A549 (cell line): ENCODE data around the gene GNL1. TPM values are rescaled to one million over a fixed set of nuclear protein-coding genes. Genes with fewer than 3 reads are reported as not detected.

Experiments used
- ATAC-seq, 2 experiments: fragments of 200-7000 bp in 1 of 2; fragments of >200 bp in 1 of 2; cut with Nextera tagmentation in 1 of 2; cut with Tn5 transposase in 1 of 2; 3 replicates each; pipeline versions ENCODE4 v1.8.0 to v1.9.1; 2018 to 2020; ENCODE audit warnings: mild to moderate bottlenecking in 1 of 2, moderate library complexity in 1 of 2
- CTCF ChIA-PET: fragments of 300-600 bp; sonication (Branson Sonifier 250); formaldehyde crosslinking; extraction: SDS; loops from one replicate; lab custom pipeline; 2021; ENCODE audit warnings: antibody characterized with exemption, inconsistent platforms; lab: Yijun Ruan, JAX
- POLR2A ChIA-PET: fragments of 350-600 bp; formaldehyde crosslinking; extraction: SDS; loops from one replicate; lab custom pipeline; 2021; ENCODE audit warnings: antibody characterized with exemption, inconsistent platforms; lab: Yijun Ruan, JAX
- DNase-seq, 2 experiments: peaks; one replicate each; pipeline versions ENCODE4 v3.0.0 to v3.0.0-alpha.2; 2011 to 2016; ENCODE audit warnings: low read depth in 1 of 2, low spot score in 1 of 2
- FAIRE-seq: peaks from 2 replicates; lab custom pipeline; 2011; peaks lifted over from hg19 to GRCh38; lab: Jason Lieb, UNC
- H3K27ac ChIP-seq, 2 experiments: fragments of >200 bp; sonication (Bioruptor Twin); formaldehyde crosslinking; 3 replicates each; pipeline ENCODE4 v1.5.1; 2016 to 2017
- H3K4me1 ChIP-seq: fragments of >200 bp; sonication (Bioruptor Twin); formaldehyde crosslinking; 3 replicates; pipeline ENCODE4 v1.6.1; 2016
- H3K4me2 ChIP-seq: fragments of >200 bp; sonication (Bioruptor Twin); formaldehyde crosslinking; 3 replicates; pipeline ENCODE4 v1.6.1; 2016
- H3K4me3 ChIP-seq: fragments of >200 bp; sonication (Bioruptor Twin); formaldehyde crosslinking; 3 replicates; pipeline ENCODE4 v1.5.1; 2016
- H3K9me3 ChIP-seq: fragments of >200 bp; sonication (Bioruptor Twin); formaldehyde crosslinking; 3 replicates; pipeline ENCODE4 v1.6.1; 2016
- BCL3 ChIP-seq: fragments of >200 bp; sonication (Bioruptor Twin); formaldehyde crosslinking; IDR thresholded peaks from 3 replicates; pipeline ENCODE4 v1.6.1; 2016
- BHLHE40 ChIP-seq: IDR thresholded peaks from 2 replicates; pipeline ENCODE4 v1.6.1; 2012; ENCODE audit warnings: low read depth, low read length, inconsistent platforms
- CHD2 ChIP-seq: fragments of 150-350 bp; IDR thresholded peaks from 2 replicates; pipeline ENCODE4 v1.6.1; 2014; ENCODE audit warnings: low read length; ENCODE audit not compliant: partially characterized antibody
- E2F6 ChIP-seq: IDR thresholded peaks from 2 replicates; pipeline ENCODE4 v1.6.1; 2012; ENCODE audit warnings: low read depth, borderline replicate concordance
- ESRRA ChIP-seq: fragments of 150-350 bp; IDR thresholded peaks from 2 replicates; pipeline ENCODE4 v1.6.1; 2014; ENCODE audit warnings: mild to moderate bottlenecking, low read length, borderline replicate concordance
- JUN ChIP-seq, 2 experiments: fragments of >200 bp; sonication (Bioruptor Twin); formaldehyde crosslinking; IDR thresholded peaks; 2 replicates in 1 of 2; 3 replicates in 1 of 2; pipeline ENCODE4 v1.6.1; 2016 to 2017
- PHF8 ChIP-seq: fragments of 200-600 bp; sonication (generic); IDR thresholded peaks from 2 replicates; pipeline ENCODE4 v1.6.1; 2016; ENCODE audit warnings: low read depth, mild to moderate bottlenecking, antibody characterized with exemption, moderate library complexity, borderline replicate concordance
- USF2 ChIP-seq: fragments of 450-650 bp; IDR thresholded peaks from 2 replicates; pipeline ENCODE4 v1.6.1; 2014; ENCODE audit warnings: antibody characterized with exemption
- WGBS: methylation state at CpG from one replicate; pipeline ENCODE4 v1.1.6; 2017; ENCODE audit errors: missing lambda C conversion rate; 5-methylcytosine and 5-hydroxymethylcytosine counted together
- polyA plus RNA-seq, 4 experiments: library from polyadenylated mRNA; depleted of rRNA in 3 of 4; stranded (reverse); fragments of >200 nt; fragmentation: RNase III in 1 of 4; extraction: RNeasy Plus Mini Kit Qiagen cat#74134 plus additional on column Dnase treatment in 1 of 4; gene quantifications; 2 replicates in 3 of 4; 3 replicates in 1 of 4; pipeline ENCODE4 v1.2.3, GENCODE V29; 2011 to 2017
- TF ChIP-seq, protein P1 (sequence below): fragments of 200-600 bp; sonication (generic); IDR thresholded peaks from 2 replicates; pipeline ENCODE4 v1.6.1; 2016; ENCODE audit warnings: antibody characterized with exemption, mild to moderate bottlenecking, moderate library complexity
- TF ChIP-seq, protein P2 (sequence below): IDR thresholded peaks from 2 replicates; pipeline ENCODE4 v1.6.1; 2012
- TF ChIP-seq, protein P3 (sequence below): fragments of 250-450 bp; sonication (Bioruptor Pico); IDR thresholded peaks from 2 replicates; pipeline ENCODE4 v1.5.0; 2020; ENCODE audit warnings: low read depth, mild to moderate bottlenecking, moderate library complexity
- TF ChIP-seq, protein P4 (sequence below): fragments of 250-450 bp; sonication (Bioruptor Pico); IDR thresholded peaks from 2 replicates; pipeline ENCODE4 v1.5.0; 2021; ENCODE audit warnings: mild to moderate bottlenecking, moderate library complexity, borderline replicate concordance

GNL1 gene
- polyA plus RNA-seq, 2 of the 4 experiments (the other 2 are of a cell fraction): 18.5 to 27.2 TPM

- TF ChIP-seq, protein P1, sequence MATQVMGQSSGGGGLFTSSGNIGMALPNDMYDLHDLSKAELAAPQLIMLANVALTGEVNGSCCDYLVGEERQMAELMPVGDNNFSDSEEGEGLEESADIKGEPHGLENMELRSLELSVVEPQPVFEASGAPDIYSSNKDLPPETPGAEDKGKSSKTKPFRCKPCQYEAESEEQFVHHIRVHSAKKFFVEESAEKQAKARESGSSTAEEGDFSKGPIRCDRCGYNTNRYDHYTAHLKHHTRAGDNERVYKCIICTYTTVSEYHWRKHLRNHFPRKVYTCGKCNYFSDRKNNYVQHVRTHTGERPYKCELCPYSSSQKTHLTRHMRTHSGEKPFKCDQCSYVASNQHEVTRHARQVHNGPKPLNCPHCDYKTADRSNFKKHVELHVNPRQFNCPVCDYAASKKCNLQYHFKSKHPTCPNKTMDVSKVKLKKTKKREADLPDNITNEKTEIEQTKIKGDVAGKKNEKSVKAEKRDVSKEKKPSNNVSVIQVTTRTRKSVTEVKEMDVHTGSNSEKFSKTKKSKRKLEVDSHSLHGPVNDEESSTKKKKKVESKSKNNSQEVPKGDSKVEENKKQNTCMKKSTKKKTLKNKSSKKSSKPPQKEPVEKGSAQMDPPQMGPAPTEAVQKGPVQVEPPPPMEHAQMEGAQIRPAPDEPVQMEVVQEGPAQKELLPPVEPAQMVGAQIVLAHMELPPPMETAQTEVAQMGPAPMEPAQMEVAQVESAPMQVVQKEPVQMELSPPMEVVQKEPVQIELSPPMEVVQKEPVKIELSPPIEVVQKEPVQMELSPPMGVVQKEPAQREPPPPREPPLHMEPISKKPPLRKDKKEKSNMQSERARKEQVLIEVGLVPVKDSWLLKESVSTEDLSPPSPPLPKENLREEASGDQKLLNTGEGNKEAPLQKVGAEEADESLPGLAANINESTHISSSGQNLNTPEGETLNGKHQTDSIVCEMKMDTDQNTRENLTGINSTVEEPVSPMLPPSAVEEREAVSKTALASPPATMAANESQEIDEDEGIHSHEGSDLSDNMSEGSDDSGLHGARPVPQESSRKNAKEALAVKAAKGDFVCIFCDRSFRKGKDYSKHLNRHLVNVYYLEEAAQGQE: no peak
- TF ChIP-seq, protein P2, sequence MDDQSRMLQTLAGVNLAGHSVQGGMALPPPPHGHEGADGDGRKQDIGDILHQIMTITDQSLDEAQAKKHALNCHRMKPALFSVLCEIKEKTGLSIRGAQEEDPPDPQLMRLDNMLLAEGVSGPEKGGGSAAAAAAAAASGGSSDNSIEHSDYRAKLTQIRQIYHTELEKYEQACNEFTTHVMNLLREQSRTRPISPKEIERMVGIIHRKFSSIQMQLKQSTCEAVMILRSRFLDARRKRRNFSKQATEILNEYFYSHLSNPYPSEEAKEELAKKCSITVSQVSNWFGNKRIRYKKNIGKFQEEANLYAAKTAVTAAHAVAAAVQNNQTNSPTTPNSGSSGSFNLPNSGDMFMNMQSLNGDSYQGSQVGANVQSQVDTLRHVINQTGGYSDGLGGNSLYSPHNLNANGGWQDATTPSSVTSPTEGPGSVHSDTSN: no peak
- no peak for TF ChIP-seq ESRRA
- peak; percentile 69; the same call in 2 of the 3 replicates for TF ChIP-seq BCL3
- peak; percentile 38 to 79; a peak in 3 of 5 replicates for TF ChIP-seq JUN (IDR thresholded peaks at IDR 0.05)
- TF ChIP-seq, protein P3, sequence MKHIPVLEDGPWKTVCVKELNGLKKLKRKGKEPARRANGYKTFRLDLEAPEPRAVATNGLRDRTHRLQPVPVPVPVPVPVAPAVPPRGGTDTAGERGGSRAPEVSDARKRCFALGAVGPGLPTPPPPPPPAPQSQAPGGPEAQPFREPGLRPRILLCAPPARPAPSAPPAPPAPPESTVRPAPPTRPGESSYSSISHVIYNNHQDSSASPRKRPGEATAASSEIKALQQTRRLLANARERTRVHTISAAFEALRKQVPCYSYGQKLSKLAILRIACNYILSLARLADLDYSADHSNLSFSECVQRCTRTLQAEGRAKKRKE (CRISPR knock-in tag): peak; percentile 37; the same call in 1 of the 2 replicates
- peak; percentile 22; the same call in 1 of the 2 replicates for TF ChIP-seq USF2
- no peak for TF ChIP-seq BHLHE40
- TF ChIP-seq E2F6: peak; percentile 95
- TF ChIP-seq, protein P4, sequence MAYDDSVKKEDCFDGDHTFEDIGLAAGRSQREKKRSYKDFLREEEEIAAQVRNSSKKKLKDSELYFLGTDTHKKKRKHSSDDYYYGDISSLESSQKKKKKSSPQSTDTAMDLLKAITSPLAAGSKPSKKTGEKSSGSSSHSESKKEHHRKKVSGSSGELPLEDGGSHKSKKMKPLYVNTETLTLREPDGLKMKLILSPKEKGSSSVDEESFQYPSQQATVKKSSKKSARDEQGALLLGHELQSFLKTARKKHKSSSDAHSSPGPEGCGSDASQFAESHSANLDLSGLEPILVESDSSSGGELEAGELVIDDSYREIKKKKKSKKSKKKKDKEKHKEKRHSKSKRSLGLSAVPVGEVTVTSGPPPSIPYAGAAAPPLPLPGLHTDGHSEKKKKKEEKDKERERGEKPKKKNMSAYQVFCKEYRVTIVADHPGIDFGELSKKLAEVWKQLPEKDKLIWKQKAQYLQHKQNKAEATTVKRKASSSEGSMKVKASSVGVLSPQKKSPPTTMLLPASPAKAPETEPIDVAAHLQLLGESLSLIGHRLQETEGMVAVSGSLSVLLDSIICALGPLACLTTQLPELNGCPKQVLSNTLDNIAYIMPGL (CRISPR knock-in tag): 0 out of 2 replicates have a peak, but pooled peaks have one; percentile 39
- TF ChIP-seq PHF8: peak; percentile 71; the same call in 1 of the 2 replicates
These were observed 805 bp upstream of the GNL1 start, which contains the start of gene PRR3 (continued) for GRCh38 chr6:30556906-30557682.

GRCh38 chr6:30555816-30556065 lies 548 bp downstream of the GNL1 start:
- ChIA-PET CTCF (interaction anchor here (9.4 kb wide), 1 partner anchor 13 kb away, joined by 103 read pairs; no protein-coding TSS in a partner anchor), POLR2A (no interaction called here)
- 0% methylated on average over 5 of the region's 15 CpGs for WGBS
- DNase-seq (no peak), ATAC-seq (no peak; a peak in 1 of 6 replicates), FAIRE-seq (no peak)
- H3K4me1 ChIP-seq: peaks cover 13% of the 10 kb centered on the region; the same call in 2 of the 3 replicates
- H3K4me3 ChIP-seq: peak overlapping the region; percentile 88
- TF ChIP-seq PHF8 (no peak), CHD2 (peak; percentile 19)
- H3K27ac ChIP-seq: peak overlapping the region; percentile 91 to 94
- H3K9me3 ChIP-seq: no peaks in the 10 kb centered on the region
- H3K4me2 ChIP-seq: peak overlapping the region; percentile 93
